K562 (cell line): Measurements from ENCODE around the gene ARHGEF12. TPM values are rescaled to one million over a fixed set of nuclear protein-coding genes. Genes with fewer than 3 reads are reported as not detected.

Source experiments
- ATAC-seq: fragments of 200-7000 bp; cut with Tn5 transposase; 3 replicates; pipeline ENCODE4 v1.9.1; 2020; ENCODE audit warnings: moderate library complexity
- BruUV-seq: library from RNA; stranded (reverse); fragments of 400-500 nt; replicated peaks from 2 replicates; lab custom pipeline; 2021; lab: Mats Ljungman, UMichigan
- CTCF ChIA-PET: fragments of 300-600 bp; formaldehyde crosslinking; extraction: SDS; loops from one replicate; lab custom pipeline; 2021; ENCODE audit warnings: low intra/inter-chr PET ratio; lab: Yijun Ruan, JAX
- POLR2A ChIA-PET: fragments of 300-600, 350-650 bp; sonication (Branson Sonifier 250); formaldehyde crosslinking; extraction: SDS; loops from one replicate; lab custom pipeline; 2021; ENCODE audit warnings: antibody characterized with exemption, inconsistent platforms; lab: Yijun Ruan, JAX
- DNase-seq, 4 experiments: peaks; one replicate each; pipeline versions ENCODE4 v3.0.0 to v3.0.0-alpha.2; 2011 to 2018; ENCODE audit warnings: low spot score in 3 of 4, mixed read lengths in 3 of 4; ENCODE audit errors: extremely low read depth in 1 of 4
- FAIRE-seq: peaks from 2 replicates; lab custom pipeline; 2011; peaks lifted over from hg19 to GRCh38; lab: Jason Lieb, UNC
- H2AFZ ChIP-seq: 2 replicates; pipeline ENCODE4 v1.6.0; 2011; ENCODE audit warnings: low read depth, low read length, control low read depth, inconsistent platforms
- H3K27ac ChIP-seq: fragments of 200-600 bp; 3 replicates; pipeline ENCODE4 v1.8.0; 2011; ENCODE audit warnings: low read depth, mild to moderate bottlenecking, control low read depth, inconsistent platforms, low read length, moderate library complexity, mixed read lengths; ENCODE audit errors: extremely low read depth
- H3K27me3 ChIP-seq, 2 experiments: fragments of 300-600 bp in 1 of 2; 2 replicates in 1 of 2; 3 replicates in 1 of 2; pipeline versions ENCODE4 v1.6.0 to v1.8.0; 2011; ENCODE audit warnings: inconsistent platforms in 2 of 2, low read length in 2 of 2, mild to moderate bottlenecking in 1 of 2, mixed read lengths in 1 of 2, moderate library complexity in 1 of 2; ENCODE audit not compliant: control insufficient read depth in 2 of 2, insufficient read depth in 2 of 2
- H3K36me3 ChIP-seq: fragments of 300-600 bp; 3 replicates; pipeline ENCODE4 v1.8.0; 2011; ENCODE audit warnings: mild to moderate bottlenecking, low read length, inconsistent platforms; ENCODE audit not compliant: control insufficient read depth, insufficient read depth
- H3K4me1 ChIP-seq, 2 experiments: fragments of 200-600 bp in 1 of 2; replicated peaks in 1 of 2; 2 replicates in 1 of 2; 3 replicates in 1 of 2; pipeline versions ENCODE4 v1.5.1 to v1.8.0; 2011; ENCODE audit warnings: inconsistent platforms in 2 of 2, low read length in 2 of 2, mild to moderate bottlenecking in 1 of 2, mixed read lengths in 1 of 2, moderate library complexity in 1 of 2; ENCODE audit not compliant: control insufficient read depth in 2 of 2, insufficient read depth in 2 of 2
- H3K4me2 ChIP-seq: 2 replicates; pipeline ENCODE4 v1.6.1; 2011; ENCODE audit warnings: low read length, control low read depth, inconsistent platforms, mixed read lengths; ENCODE audit not compliant: insufficient read depth
- H3K4me3 ChIP-seq: fragments of 200-600 bp; sonication (generic), shearing (Covaris generic); 2 replicates; pipeline ENCODE4 v1.5.1; 2016; ENCODE audit warnings: control low read depth, inconsistent platforms
- H3K79me2 ChIP-seq: fragments of 200-600 bp; 3 replicates; pipeline ENCODE4 v1.8.0; 2011; ENCODE audit warnings: low read length, inconsistent platforms; ENCODE audit not compliant: control insufficient read depth, insufficient read depth
- H3K9ac ChIP-seq, 2 experiments: 2 replicates each; pipeline versions ENCODE4 v1.6.0 to v1.6.1; 2011; ENCODE audit warnings: low read depth in 2 of 2, low read length in 2 of 2, control low read depth in 1 of 2, inconsistent platforms in 1 of 2, mild to moderate bottlenecking in 1 of 2, mixed read lengths in 1 of 2; ENCODE audit not compliant: insufficient read depth in 1 of 2
- H3K9me1 ChIP-seq: one replicate; pipeline ENCODE4 v1.6.0; 2011; ENCODE audit warnings: inconsistent platforms, mild to moderate bottlenecking, low read length, moderate library complexity; ENCODE audit not compliant: control insufficient read depth, insufficient read depth
- H3K9me3 ChIP-seq: replicated peaks from 2 replicates; pipeline ENCODE4 v1.5.1; 2011; ENCODE audit warnings: low read depth, low read length, inconsistent platforms; ENCODE audit not compliant: control insufficient read depth, insufficient read depth
- H4K20me1 ChIP-seq: replicated peaks from 2 replicates; pipeline ENCODE4 v1.6.1; 2011; ENCODE audit warnings: low read length, inconsistent platforms, mixed read lengths; ENCODE audit not compliant: control insufficient read depth, insufficient read depth
- CLOCK ChIP-seq: fragments of 250-450 bp; sonication (Bioruptor Pico); IDR thresholded peaks from 2 replicates; pipeline ENCODE4 v1.4.0; 2020; ENCODE audit warnings: mild to moderate bottlenecking, moderate library complexity, borderline replicate concordance
- DDX20 ChIP-seq: fragments of 450-650 bp; IDR thresholded peaks from 2 replicates; pipeline ENCODE4 v1.6.1; 2016; ENCODE audit warnings: missing genetic modification characterization, low read depth, mild to moderate bottlenecking, missing compliant biosample characterization, moderate library complexity
- ESRRB ChIP-seq: fragments of 250-450 bp; sonication (Bioruptor Pico); IDR thresholded peaks from 2 replicates; pipeline ENCODE4 v1.5.0; 2020; ENCODE audit warnings: mild to moderate bottlenecking, moderate library complexity, borderline replicate concordance
- NEUROD1 ChIP-seq: fragments of 150-350 bp; IDR thresholded peaks from 2 replicates; pipeline ENCODE4 v1.6.1; 2014; ENCODE audit warnings: borderline replicate concordance, low read length, low read depth; ENCODE audit not compliant: partially characterized antibody
- PHTF2 ChIP-seq: fragments of 250-450 bp; sonication (Bioruptor Pico); IDR thresholded peaks from 2 replicates; pipeline ENCODE4 v1.5.0; 2021; ENCODE audit warnings: mild to moderate bottlenecking
- PRMT5 ChIP-seq: sonication (generic); formaldehyde crosslinking; IDR thresholded peaks from 2 replicates; pipeline ENCODE4 v1.5.0; 2020; ENCODE audit warnings: missing genetic modification reagents
- WGBS: fragments of 100-300 bp; shearing (Covaris generic); methylation state at CpG from one replicate; pipeline ENCODE4 v1.1.6; 2016; ENCODE audit warnings: low coverage, mixed read lengths; ENCODE audit not compliant: insufficient coverage; ENCODE audit errors: missing lambda C conversion rate; 5-methylcytosine and 5-hydroxymethylcytosine counted together
- in situ Hi-C: fragments of 300-500 bp; cut with MboI; formaldehyde crosslinking; loops from 4 replicates; pipeline ENCODE4 v1.15.0; 2018; ENCODE audit warnings: inconsistent platforms, mixed read lengths
- intact Hi-C: fragments of 100-400 bp; cut with micrococcal nuclease; formaldehyde crosslinking; loops from 2 replicates; pipeline ENCODE4 v1.14.2; 2022
- polyA plus RNA-seq, 8 experiments: library from polyadenylated mRNA; depleted of rRNA in 4 of 8; stranded (reverse) in 5 of 8; unstranded in 3 of 8; fragments of >200 nt; fragmentation: Nextera tagmentation in 2 of 8; fragmentation: Illumina TruSeq in 1 of 8; extraction: Ambion mirVana in 2 of 8; extraction: Trizol in 1 of 8; gene quantifications; 2 replicates each; pipeline versions ENCODE4 v1.2.1 to v1.2.3, GENCODE V29; 2011 to 2014; ENCODE audit warnings: inconsistent platforms in 1 of 8, missing spikeins in 1 of 8
- total RNA-seq, 7 experiments: library from RNA; depleted of rRNA in 6 of 7; stranded (reverse); fragments of >200 nt in 6 of 7; fragmentation: Illumina TruSeq in 2 of 7; extraction: Trizol in 2 of 7; gene quantifications; 2 replicates each; pipeline versions ENCODE4 v1.2.1 to v1.2.3, GENCODE V29; 2011 to 2021; ENCODE audit warnings: low replicate concordance in 1 of 7

Gene ARHGEF12
- total and polyA plus RNA-seq, 9 of the 15 experiments (the other 6 are each of a cell fraction or from before 2014, with no cell fraction given): 3.5 to 51.7 (median 29.5) TPM

GRCh38 chr11:120327311-120327710 is 8.9 kb upstream of the ARHGEF12 start (continued):
- no peak for TF ChIP-seq CLOCK

GRCh38 chr11:120329556-120329955 is 6.7 kb upstream of the ARHGEF12 start:
- no peaks in the 10 kb centered on the region for H3K36me3 ChIP-seq
- peaks cover 9 to 21% of the 10 kb centered on the region in 2 experiments; a peak in 4 of 5 replicates for H3K4me1 ChIP-seq
- H3K9ac ChIP-seq: no peak overlapping the region; a peak in 1 of 4 replicates
- intact Hi-C loops (no loop called here), in situ Hi-C loops (no loop called here)
- no peaks in the 10 kb centered on the region for H4K20me1 ChIP-seq
- CTCF ChIA-PET: interaction anchor here (0.6 kb wide), 1 partner anchor 1292 kb away, joined by 3 read pairs; no protein-coding TSS in a partner anchor
- H3K27ac ChIP-seq: no peak overlapping the region
- FAIRE-seq: no peak
- TF ChIP-seq NEUROD1 (no peak), DDX20 (tag) (no peak), ESRRB (no peak), PHTF2 (CRISPR knock-in tag) (no peak), PRMT5 (CRISPR knock-in tag) (no peak)
- TF ChIP-seq, all 486 proteins: peak for 0
- BruUV-seq: no TSS peak
- H3K4me3 ChIP-seq: no peak overlapping the region
- no peaks in the 10 kb centered on the region for H3K9me3 ChIP-seq
- peaks cover 4 to 8% of the 10 kb centered on the region in 2 experiments; a peak in 3 of 5 replicates for H3K27me3 ChIP-seq
- H3K79me2 ChIP-seq: no peaks in the 10 kb centered on the region
- DNase-seq: no peak
- POLR2A ChIA-PET: no interaction called here
- H3K4me2 ChIP-seq: no peak overlapping the region
- no peaks in the 10 kb centered on the region for H3K9me1 ChIP-seq
- no peak for ATAC-seq
- WGBS: 72% methylated on average over 3 of the region's 3 CpGs
- H2AFZ ChIP-seq: no peak overlapping the region
